Neural progenitor cell (in vitro differentiated cells): ENCODE measurements around the gene MARK4. TPM values are rescaled to one million over a fixed set of nuclear protein-coding genes. Genes with fewer than 3 reads are reported as not detected.

Experiments used
- DNase-seq: peaks from one replicate; pipeline ENCODE4 v3.0.0-alpha.2; 2016; ENCODE audit warnings: low spot score
- H2AFZ ChIP-seq: fragments of 200-600 bp; sonication (generic); replicated peaks from 2 replicates; pipeline ENCODE4 v1.6.1; 2016; ENCODE audit warnings: antibody characterized with exemption
- H3F3A ChIP-seq: fragments of 200-600 bp; sonication (generic); 2 replicates; pipeline ENCODE4 v1.6.1; 2016; ENCODE audit warnings: antibody characterized with exemption, low read depth
- H3K27ac ChIP-seq: fragments of 200-600 bp; sonication (generic); 2 replicates; pipeline ENCODE4 v1.5.1; 2016; ENCODE audit warnings: mild to moderate bottlenecking
- H3K27me3 ChIP-seq: fragments of 200-600 bp; sonication (generic); 2 replicates; pipeline ENCODE4 v1.6.1; 2016; ENCODE audit warnings: mild to moderate bottlenecking, moderate library complexity
- H3K36me3 ChIP-seq: fragments of 200-600 bp; sonication (generic); 2 replicates; pipeline ENCODE4 v1.5.1; 2016
- H3K4me1 ChIP-seq: fragments of 200-600 bp; sonication (generic); 2 replicates; pipeline ENCODE4 v1.6.1; 2016; ENCODE audit warnings: mixed run types
- H3K4me2 ChIP-seq: fragments of 200-600 bp; sonication (generic); 2 replicates; pipeline ENCODE4 v1.6.1; 2016
- H3K4me3 ChIP-seq: fragments of 200-600 bp; sonication (generic); 2 replicates; pipeline ENCODE4 v1.5.1; 2016
- H3K79me2 ChIP-seq: fragments of 200-600 bp; sonication (generic); 2 replicates; pipeline ENCODE4 v1.6.1; 2016; ENCODE audit warnings: low read depth
- H3K9ac ChIP-seq: fragments of 200-600 bp; sonication (generic); 2 replicates; pipeline ENCODE4 v1.6.1; 2016
- H3K9me3 ChIP-seq: fragments of 200-600 bp; sonication (generic); 2 replicates; pipeline ENCODE4 v1.5.1; 2016; ENCODE audit warnings: low read depth
- H4K20me1 ChIP-seq: fragments of 200-600 bp; sonication (generic); 2 replicates; pipeline ENCODE4 v1.6.1; 2016; ENCODE audit warnings: low read depth
- H3K27ac Mint-ChIP-seq: 3 replicates; pipeline ENCODE4 v1.8.0; 2021; ENCODE audit warnings: mixed read lengths
- H3K27me3 Mint-ChIP-seq: 2 replicates; pipeline ENCODE4 v1.8.0; 2022; ENCODE audit warnings: low read depth, mild to moderate bottlenecking, inconsistent platforms, moderate library complexity, mixed read lengths; ENCODE audit not compliant: insufficient read depth
- H3K36me3 Mint-ChIP-seq: 3 replicates; pipeline ENCODE4 v1.8.0; 2021; ENCODE audit warnings: mixed read lengths
- H3K4me1 Mint-ChIP-seq: 3 replicates; pipeline ENCODE4 v1.8.0; 2021; ENCODE audit warnings: mixed read lengths
- H3K4me3 Mint-ChIP-seq: 3 replicates; pipeline ENCODE4 v1.8.0; 2021; ENCODE audit warnings: mild to moderate bottlenecking, moderate library complexity, mixed read lengths
- H3K9me3 Mint-ChIP-seq: 3 replicates; pipeline ENCODE4 v1.8.0; 2020; ENCODE audit warnings: mixed read lengths
- CTCF ChIP-seq: fragments of 200-600 bp; sonication (generic); IDR thresholded peaks from 2 replicates; pipeline ENCODE4 v1.5.1; 2017; ENCODE audit warnings: antibody characterized with exemption, mild to moderate bottlenecking
- EZH2 ChIP-seq: fragments of 200-600 bp; sonication (generic); IDR thresholded peaks from 2 replicates; pipeline ENCODE4 v1.6.1; 2017; ENCODE audit warnings: antibody characterized with exemption, mild to moderate bottlenecking, moderate library complexity
- EZH2phosphoT487 ChIP-seq: fragments of 200-600 bp; sonication (generic); IDR thresholded peaks from 2 replicates; pipeline ENCODE4 v1.6.1; 2017; ENCODE audit warnings: antibody characterized with exemption
- total RNA-seq: library from RNA; depleted of rRNA; stranded (reverse); fragments of >200 nt; gene quantifications from 2 replicates; pipeline ENCODE4 v1.2.3, GENCODE V29; 2015; ENCODE audit warnings: low replicate concordance

The MARK4 gene
- total RNA-seq, 1 donor from 2014 or later, result 22.8 TPM

- no peak for DNase-seq
- no peak overlapping the region for H3K9ac ChIP-seq
- H3K79me2 ChIP-seq, result no peaks in the 10 kb centered on the region
- H3K27me3 Mint-ChIP-seq, result peaks cover 8% of the 10 kb centered on the region
- H3K4me3 ChIP-seq, result no peak overlapping the region
- no peaks in the 10 kb centered on the region for H3K9me3 ChIP-seq
- H3K4me3 Mint-ChIP-seq, result no peak overlapping the region
- H3K9me3 Mint-ChIP-seq, result no peaks in the 10 kb centered on the region
- H3K36me3 Mint-ChIP-seq, result peaks cover 18% of the 10 kb centered on the region
- no peaks in the 10 kb centered on the region for H3K4me1 Mint-ChIP-seq
- H3K4me2 ChIP-seq, result no peak overlapping the region
- H3K27me3 ChIP-seq, result no peaks in the 10 kb centered on the region
- no peaks in the 10 kb centered on the region for H3K4me1 ChIP-seq
- no peaks in the 10 kb centered on the region for H3K36me3 ChIP-seq
- H4K20me1 ChIP-seq, result no peaks in the 10 kb centered on the region
- H3F3A ChIP-seq, result no peaks in the 10 kb centered on the region
- H3K27ac Mint-ChIP-seq, result peak overlapping the region; percentile 78
- TF ChIP-seq EZH2 (no peak), CTCF (no peak), EZH2phosphoT487 (no peak)
- no peak overlapping the region for H2AFZ ChIP-seq
- no peak overlapping the region for H3K27ac ChIP-seq
These were observed 25.2 kb downstream of the MARK4 start for GRCh38 chr19:45276284-45276687.

GRCh38 chr19:45278087-45278486 lies 27.0 kb downstream of the MARK4 start:
- Mint-ChIP-seq H3K9me3 (no peaks in the 10 kb centered on the region), H3K27me3 (peaks cover 8% of the 10 kb centered on the region), H3K36me3 (peaks cover 12% of the 10 kb centered on the region), H3K27ac (no peak overlapping the region), H3K4me3 (no peak overlapping the region), H3K4me1 (no peaks in the 10 kb centered on the region)
- DNase-seq, result no peak
- H3K79me2 ChIP-seq, result no peaks in the 10 kb centered on the region
- no peak overlapping the region for H2AFZ ChIP-seq
- no peaks in the 10 kb centered on the region for H3F3A ChIP-seq
- no peaks in the 10 kb centered on the region for H3K27me3 ChIP-seq
- no peaks in the 10 kb centered on the region for H3K36me3 ChIP-seq
- H3K4me1 ChIP-seq, result no peaks in the 10 kb centered on the region
- H4K20me1 ChIP-seq, result no peaks in the 10 kb centered on the region
- no peak overlapping the region for H3K27ac ChIP-seq
- H3K4me3 ChIP-seq, result no peak overlapping the region
- no peak overlapping the region for H3K4me2 ChIP-seq
- H3K9me3 ChIP-seq, result no peaks in the 10 kb centered on the region
- H3K9ac ChIP-seq, result no peak overlapping the region
- TF ChIP-seq CTCF, result no peak
- TF ChIP-seq EZH2, result no peak
- TF ChIP-seq EZH2phosphoT487, result no peak

- no peak for DNase-seq
- Histone ChIP-seq H3K36me3 (peaks cover 4% of the 10 kb centered on the region), H2AFZ (no peak overlapping the region), H3K9ac (no peak overlapping the region), H3K27me3 (no peaks in the 10 kb centered on the region), H3K4me2 (no peak overlapping the region), H3F3A (no peaks in the 10 kb centered on the region), H3K9me3 (no peaks in the 10 kb centered on the region), H3K79me2 (no peaks in the 10 kb centered on the region), H3K4me3 (no peak overlapping the region), H3K27ac (no peak overlapping the region), H3K4me1 (no peaks in the 10 kb centered on the region), H4K20me1 (no peaks in the 10 kb centered on the region)
- Mint-ChIP-seq H3K9me3 (no peaks in the 10 kb centered on the region), H3K4me1 (no peaks in the 10 kb centered on the region), H3K4me3 (no peak overlapping the region), H3K36me3 (peaks cover 13% of the 10 kb centered on the region), H3K27me3 (peaks cover 8% of the 10 kb centered on the region), H3K27ac (no peak overlapping the region)
- no peak for TF ChIP-seq EZH2phosphoT487
- TF ChIP-seq CTCF, result no peak
- no peak for TF ChIP-seq EZH2
These were observed 28.6 kb downstream of the MARK4 start for GRCh38 chr19:45279587-45280192.
